Raji (cell line): ENCODE results near the gene WBP2.

ENCODE experiments used
- POLR2A ChIP-seq: IDR thresholded peaks from 2 replicates; pipeline ENCODE4 v1.6.1; 2011; ENCODE audit warnings: low read depth, low read length, control low read depth; ENCODE audit not compliant: insufficient read depth

The WBP2 gene

GRCh38 chr17:75876190-75876937 lies 21.2 kb upstream of the WBP2 start:
- no peak for TF ChIP-seq POLR2A

- TF ChIP-seq POLR2A = no peak
These were observed 20.7 kb upstream of the WBP2 start for GRCh38 chr17:75875940-75876189.

- TF ChIP-seq POLR2A = no peak
These were observed 20.2 kb upstream of the WBP2 start for GRCh38 chr17:75875182-75875939.

- TF ChIP-seq POLR2A = no peak
These were observed 19.4 kb upstream of the WBP2 start for GRCh38 chr17:75874323-75875181.

GRCh38 chr17:75873587-75874322 lies 18.6 kb upstream of the WBP2 start:
- TF ChIP-seq POLR2A = no peak

GRCh38 chr17:75872434-75873351 lies 17.6 kb upstream of the WBP2 start:
- no peak for TF ChIP-seq POLR2A

- TF ChIP-seq POLR2A = no peak
These were observed 14.4 kb upstream of the WBP2 start for GRCh38 chr17:75869282-75870141.

- no peak for TF ChIP-seq POLR2A
These were observed 9.3 kb upstream of the WBP2 start for GRCh38 chr17:75864448-75864871.

- no peak for TF ChIP-seq POLR2A
These were observed 6.8 kb upstream of the WBP2 start for GRCh38 chr17:75861927-75862317.

GRCh38 chr17:75856062-75856756 lies 1.1 kb upstream of the WBP2 start:
- no peak for TF ChIP-seq POLR2A

GRCh38 chr17:75854881-75855309 lies 240 bp downstream of the WBP2 start:
- TF ChIP-seq POLR2A = no peak

- no peak for TF ChIP-seq POLR2A
These were observed 910 bp downstream of the WBP2 start for GRCh38 chr17:75854101-75854748.

- no peak for TF ChIP-seq POLR2A
These were observed 1.7 kb downstream of the WBP2 start for GRCh38 chr17:75853433-75853832.
